Trophoblast cell (in vitro differentiated cells and primary cell): ENCODE data around the gene PHYKPL.

Experiments
- DNase-seq, 2 donors: peaks; one replicate each; pipeline ENCODE4 v3.0.0-alpha.2; 2016
- H2AFZ ChIP-seq: 2 replicates; pipeline ENCODE4 v1.6.1; 2013; ENCODE audit warnings: low read length, moderate library complexity, mild to moderate bottlenecking; ENCODE audit not compliant: insufficient read depth, poor library complexity
- H2AK5ac ChIP-seq: 2 replicates; pipeline ENCODE4 v1.6.1; 2013; ENCODE audit warnings: mild to moderate bottlenecking, low read length
- H2BK120ac ChIP-seq: 2 replicates; pipeline ENCODE4 v1.6.1; 2013; ENCODE audit warnings: low read length, mild to moderate bottlenecking, moderate library complexity; ENCODE audit not compliant: insufficient read depth, poor library complexity
- H2BK12ac ChIP-seq: 2 replicates; pipeline ENCODE4 v1.6.1; 2013; ENCODE audit warnings: mild to moderate bottlenecking, low read length, moderate library complexity
- H2BK5ac ChIP-seq: 2 replicates; pipeline ENCODE4 v1.6.1; 2013; ENCODE audit warnings: low read length, low read depth, moderate library complexity, mild to moderate bottlenecking; ENCODE audit not compliant: poor library complexity
- H3K14ac ChIP-seq: 2 replicates; pipeline ENCODE4 v1.6.1; 2013; ENCODE audit warnings: mild to moderate bottlenecking, low read length
- H3K18ac ChIP-seq: 2 replicates; pipeline ENCODE4 v1.6.1; 2013; ENCODE audit warnings: mild to moderate bottlenecking, low read length
- H3K23ac ChIP-seq: 2 replicates; pipeline ENCODE4 v1.6.1; 2013; ENCODE audit warnings: low read length
- H3K27ac ChIP-seq: 2 replicates; pipeline ENCODE4 v1.5.1; 2013; ENCODE audit warnings: low read depth, mild to moderate bottlenecking, inconsistent platforms, low read length, moderate library complexity
- H3K27me3 ChIP-seq: 2 replicates; pipeline ENCODE4 v1.6.1; 2013; ENCODE audit warnings: inconsistent platforms, mild to moderate bottlenecking, low read length, moderate library complexity; ENCODE audit not compliant: insufficient read depth
- H3K36me3 ChIP-seq, 2 experiments: 1 replicate in 1 of 2; 2 replicates in 1 of 2; pipeline ENCODE4 v1.6.1; 2013; ENCODE audit warnings: low read length in 2 of 2, mild to moderate bottlenecking in 2 of 2, moderate library complexity in 1 of 2; ENCODE audit not compliant: insufficient read depth in 2 of 2, control insufficient read depth in 1 of 2
- H3K4ac ChIP-seq: 2 replicates; pipeline ENCODE4 v1.6.1; 2013; ENCODE audit warnings: low read depth, mild to moderate bottlenecking, low read length, moderate library complexity
- H3K4me1 ChIP-seq, 2 experiments: 1 replicate in 1 of 2; 2 replicates in 1 of 2; pipeline ENCODE4 v1.6.1; 2013; ENCODE audit warnings: low read length in 2 of 2, mild to moderate bottlenecking in 2 of 2, moderate library complexity in 1 of 2; ENCODE audit not compliant: insufficient read depth in 2 of 2, control insufficient read depth in 1 of 2
- H3K4me2 ChIP-seq: 2 replicates; pipeline ENCODE4 v1.6.1; 2013; ENCODE audit warnings: inconsistent platforms, mild to moderate bottlenecking, low read length, moderate library complexity
- H3K4me3 ChIP-seq: 2 replicates; pipeline ENCODE4 v1.5.1; 2013; ENCODE audit warnings: mild to moderate bottlenecking, low read depth, low read length, inconsistent platforms
- H3K79me1 ChIP-seq: one replicate; pipeline ENCODE4 v1.6.1; 2013; ENCODE audit warnings: low read length
- H3K79me2 ChIP-seq: 2 replicates; pipeline ENCODE4 v1.6.1; 2013; ENCODE audit warnings: low read length, mild to moderate bottlenecking; ENCODE audit not compliant: control insufficient read depth, insufficient read depth, poor library complexity
- H3K9ac ChIP-seq: 2 replicates; pipeline ENCODE4 v1.6.1; 2013; ENCODE audit warnings: mild to moderate bottlenecking, low read length
- H3K9me3 ChIP-seq: 2 replicates; pipeline ENCODE4 v1.6.1; 2013; ENCODE audit warnings: low read depth, mild to moderate bottlenecking, control low read depth, inconsistent platforms, low read length; ENCODE audit not compliant: insufficient read depth
- H4K12ac ChIP-seq: 2 replicates; pipeline ENCODE4 v1.6.1; 2013; ENCODE audit warnings: low read depth, mild to moderate bottlenecking, low read length, moderate library complexity
- H4K8ac ChIP-seq: 2 replicates; pipeline ENCODE4 v1.6.1; 2013; ENCODE audit warnings: low read depth, mild to moderate bottlenecking, low read length, moderate library complexity
- H4K91ac ChIP-seq: one replicate; pipeline ENCODE4 v1.6.1; 2013; ENCODE audit warnings: low read depth, mild to moderate bottlenecking, low read length, moderate library complexity
- WGBS: extraction: QIAGEN DNeasy Blood & Tissue Kit; methylation state at CpG from one replicate; pipeline ENCODE4 v1.1.7; 2013; ENCODE audit warnings: missing lambda C conversion rate; ENCODE audit not compliant: insufficient read length, insufficient coverage; ENCODE audit errors: extremely low coverage; 5-methylcytosine and 5-hydroxymethylcytosine counted together

Gene PHYKPL

DNA sequence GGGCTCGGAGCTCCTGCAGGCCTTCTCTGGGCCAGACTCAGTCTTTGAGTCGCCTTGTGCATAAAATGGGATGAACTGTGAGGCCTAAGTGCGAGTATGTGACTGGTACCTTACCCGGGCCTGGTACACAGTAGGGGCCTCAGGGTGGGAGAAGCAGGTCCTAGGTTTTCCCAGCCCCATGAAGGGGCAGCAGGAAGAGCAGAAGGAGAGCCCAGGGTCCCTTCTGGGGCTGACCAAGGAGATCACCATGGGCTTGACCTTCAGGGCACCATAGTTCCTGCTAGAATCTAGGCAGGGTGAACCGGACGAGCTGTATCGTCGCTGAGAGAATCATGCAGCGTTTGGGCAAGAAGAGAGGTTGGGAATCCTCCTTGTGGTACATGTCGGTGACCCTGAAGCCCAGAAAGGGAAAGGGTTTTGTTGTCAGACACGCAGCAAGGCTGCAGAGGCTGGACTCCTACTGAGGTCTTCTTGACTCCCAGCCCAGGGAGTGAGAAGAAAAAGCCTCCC, 373 bp upstream of the PHYKPL start:
- Histone ChIP-seq H3K18ac (peak overlapping the region; percentile 16), H3K23ac (no peak overlapping the region), H3K4me3 (peak overlapping the region; percentile 86), H2AK5ac (peak overlapping the region; percentile 34), H3K27ac (no peak overlapping the region), H4K91ac (peak overlapping the region; percentile 95), H4K12ac (peak overlapping the region; percentile 94), H3K4me2 (peak overlapping the region; percentile 76), H3K4ac (peak overlapping the region; percentile 34), H3K79me2 (peaks cover 9% of the 10 kb centered on the region), H4K8ac (peak overlapping the region; percentile 97), H3K14ac (peak overlapping the region; percentile 96), H3K79me1 (peaks cover 9% of the 10 kb centered on the region), H3K9ac (no peak overlapping the region), H3K27me3 (no peaks in the 10 kb centered on the region), H3K4me1 (peaks cover 11 to 13% of the 10 kb centered on the region in 2 experiments), H2BK12ac (peak overlapping the region; percentile 55), H2AFZ (peak overlapping the region; percentile 97), H3K36me3 (peaks cover 18 to 27% of the 10 kb centered on the region in 2 experiments), H2BK120ac (peak overlapping the region; percentile 32), H3K9me3 (no peaks in the 10 kb centered on the region), H2BK5ac (peak overlapping the region; percentile 12)
- WGBS: no CpG with 5 or more reads among the region's 11 CpGs
- no peak for DNase-seq

DNA sequence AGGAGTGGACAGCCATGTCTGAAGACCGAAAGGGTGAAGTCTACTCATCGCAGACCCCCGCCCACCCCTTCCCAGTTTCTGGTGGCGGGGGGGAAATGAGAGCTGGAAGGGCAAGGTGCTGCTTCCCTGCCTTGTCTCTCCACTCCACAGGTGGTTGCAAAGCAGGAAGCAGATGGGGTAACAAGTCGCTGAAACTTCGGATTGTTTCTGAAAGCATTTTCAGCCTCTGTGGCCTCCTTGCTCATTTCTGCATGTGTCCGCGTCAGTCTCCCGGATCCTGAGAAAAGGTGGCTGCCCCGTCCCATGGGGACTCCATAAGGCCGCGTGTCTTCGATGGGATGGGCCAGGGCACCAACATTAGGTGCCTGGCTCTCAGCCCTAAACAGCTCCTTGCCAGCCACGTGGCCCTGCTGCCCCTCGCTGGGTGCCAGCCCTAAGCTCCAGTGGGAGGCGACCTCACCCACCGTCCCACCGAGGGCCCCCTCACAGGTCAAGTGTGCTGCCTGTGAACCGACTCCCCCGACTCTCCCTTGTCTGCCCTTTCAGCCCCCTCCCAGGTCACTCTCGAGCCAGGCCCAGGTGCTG, 971 bp downstream of the PHYKPL start:
- no peaks in the 10 kb centered on the region for H3K27me3 ChIP-seq
- H3K4me2 ChIP-seq: peak overlapping the region; percentile 81
- H3K18ac ChIP-seq: peak overlapping the region; percentile 60
- peaks cover 9% of the 10 kb centered on the region for H3K79me1 ChIP-seq
- peaks cover 22 to 35% of the 10 kb centered on the region in 2 experiments for H3K36me3 ChIP-seq
- H3K4me1 ChIP-seq: peaks cover 11 to 13% of the 10 kb centered on the region in 2 experiments
- peaks cover 2% of the 10 kb centered on the region for H3K9me3 ChIP-seq
- H3K79me2 ChIP-seq: peaks cover 9% of the 10 kb centered on the region
- no peak for DNase-seq
- H4K12ac ChIP-seq: peak overlapping the region; percentile 94
- H2BK120ac ChIP-seq: peak overlapping the region; percentile 9
- H2BK12ac ChIP-seq: no peak overlapping the region
- peak overlapping the region; percentile 56 for H3K4ac ChIP-seq
- H3K23ac ChIP-seq: no peak overlapping the region
- H4K8ac ChIP-seq: peak overlapping the region; percentile 61
- peak overlapping the region; percentile 72 for H2AK5ac ChIP-seq
- WGBS: no CpG with 5 or more reads among the region's 21 CpGs
- peak overlapping the region; percentile 61 for H2AFZ ChIP-seq
- peak overlapping the region; percentile 95 for H3K14ac ChIP-seq
- H3K4me3 ChIP-seq: peak overlapping the region; percentile 86
- H3K9ac ChIP-seq: peak overlapping the region; percentile 76
- H3K27ac ChIP-seq: peak overlapping the region; percentile 20
- H4K91ac ChIP-seq: peak overlapping the region; percentile 95
- peak overlapping the region; percentile 19 for H2BK5ac ChIP-seq

DNA sequence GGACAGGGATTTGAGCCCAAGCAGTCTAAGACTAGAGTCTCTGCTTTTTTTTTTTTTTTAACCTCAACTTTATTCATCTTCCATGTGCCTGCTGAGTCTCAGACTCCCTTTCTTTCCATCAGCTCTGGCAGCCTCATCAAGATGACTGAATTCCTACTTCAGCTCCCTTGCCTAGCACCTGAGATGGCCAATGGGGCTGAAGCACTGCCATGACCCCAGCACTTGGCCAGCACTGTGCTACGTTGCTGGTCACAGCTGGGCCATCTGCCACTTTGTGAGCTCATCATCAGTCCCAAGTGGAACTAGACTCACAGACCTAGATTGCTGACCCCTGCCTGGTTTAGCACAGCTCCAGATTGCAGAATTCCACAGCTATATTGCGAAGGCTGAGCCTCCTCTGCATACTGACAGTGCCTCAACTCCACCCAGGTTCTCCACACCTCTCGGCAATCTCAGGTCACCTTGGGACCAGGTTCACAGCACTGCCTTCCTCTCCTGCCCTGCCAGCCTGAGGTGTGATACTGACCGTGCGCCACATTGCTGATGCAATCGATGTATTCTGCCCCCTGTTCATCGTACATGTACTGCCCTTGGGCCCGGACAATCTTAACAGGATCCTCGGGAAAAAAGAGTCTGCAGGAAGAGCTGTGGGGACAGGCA, 1.6 kb downstream of the PHYKPL start:
- no peak overlapping the region for H2BK12ac ChIP-seq
- peaks cover 9% of the 10 kb centered on the region for H3K79me2 ChIP-seq
- peaks cover 11 to 13% of the 10 kb centered on the region in 2 experiments for H3K4me1 ChIP-seq
- no peaks in the 10 kb centered on the region for H3K27me3 ChIP-seq
- H3K9ac ChIP-seq: no peak overlapping the region
- H3K27ac ChIP-seq: no peak overlapping the region
- H4K91ac ChIP-seq: no peak overlapping the region
- H3K4ac ChIP-seq: no peak overlapping the region
- H4K8ac ChIP-seq: peak overlapping the region; percentile 7
- WGBS: no CpG with 5 or more reads among the region's 9 CpGs
- peaks cover 2% of the 10 kb centered on the region for H3K9me3 ChIP-seq
- H3K36me3 ChIP-seq: peaks cover 22 to 35% of the 10 kb centered on the region in 2 experiments
- no peak overlapping the region for H2BK120ac ChIP-seq
- no peak overlapping the region for H2AK5ac ChIP-seq
- H4K12ac ChIP-seq: no peak overlapping the region
- peak overlapping the region; percentile 7 for H3K18ac ChIP-seq
- H3K23ac ChIP-seq: no peak overlapping the region
- no peak overlapping the region for H2BK5ac ChIP-seq
- no peak overlapping the region for H2AFZ ChIP-seq
- H3K4me2 ChIP-seq: peak overlapping the region; percentile 81
- peaks cover 9% of the 10 kb centered on the region for H3K79me1 ChIP-seq
- H3K4me3 ChIP-seq: no peak overlapping the region
- H3K14ac ChIP-seq: no peak overlapping the region
- no peak for DNase-seq

DNA sequence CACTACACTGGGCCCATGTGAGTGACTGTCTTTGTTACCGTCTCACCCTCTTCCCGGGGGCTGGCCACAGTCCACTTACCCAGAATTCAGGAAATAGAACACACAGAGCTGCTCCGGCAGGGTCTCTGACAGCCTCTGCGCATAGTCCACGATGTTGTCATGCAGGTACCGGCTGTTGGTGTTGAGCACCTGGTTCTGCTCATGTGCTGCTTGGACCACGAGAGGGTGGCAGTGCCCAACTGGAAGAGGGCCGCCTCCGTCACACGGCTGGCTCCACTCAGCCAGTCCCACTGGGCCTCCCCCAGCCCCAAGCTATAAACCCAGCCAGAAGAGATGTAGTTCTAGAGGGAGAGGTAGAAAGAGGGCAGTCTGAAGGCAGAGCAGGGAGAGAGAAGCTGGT, 2.7 kb downstream of the PHYKPL start:
- DNase-seq: no peak
- Histone ChIP-seq H4K12ac (no peak overlapping the region), H3K27me3 (no peaks in the 10 kb centered on the region), H3K9me3 (peaks cover 2% of the 10 kb centered on the region), H3K23ac (no peak overlapping the region), H2BK12ac (no peak overlapping the region), H3K9ac (no peak overlapping the region), H3K4me1 (peaks cover 11 to 13% of the 10 kb centered on the region in 2 experiments), H3K4me3 (no peak overlapping the region), H3K18ac (peak overlapping the region; percentile 11), H2BK120ac (no peak overlapping the region), H2BK5ac (no peak overlapping the region), H3K36me3 (peaks cover 26 to 40% of the 10 kb centered on the region in 2 experiments), H2AK5ac (no peak overlapping the region), H2AFZ (no peak overlapping the region), H3K27ac (no peak overlapping the region), H4K91ac (no peak overlapping the region), H4K8ac (no peak overlapping the region), H3K4ac (no peak overlapping the region), H3K14ac (no peak overlapping the region), H3K79me1 (peaks cover 9% of the 10 kb centered on the region), H3K4me2 (no peak overlapping the region), H3K79me2 (peaks cover 9% of the 10 kb centered on the region)
- WGBS: no CpG with 5 or more reads among the region's 10 CpGs
